ENCODE measurements around the gene SPEN.
"Not testable (repeated sequence)": the region's sequence is repeated elsewhere in the genome, so short reads cannot be mapped to it uniquely, and the experiment has no call there.

SPEN gene

GRCh38 chr1:15908597-15908996 lies 61.1 kb downstream of the SPEN start:
- Histone ChIP-seq H3F3A (ENCODE audit: control insufficient read depth, insufficient read depth) (peaks cover 17% of the 10 kb centered on the region), H3K36me3 (ENCODE audit: control insufficient read depth, low read length) (peaks cover 71% of the 10 kb centered on the region), H3K4me3 (ENCODE audit: low read length) (no peak overlapping the region), H3K9me3 (ENCODE audit: control insufficient read depth, insufficient read depth, low read length) (no peaks in the 10 kb centered on the region), H4K20me1 (ENCODE audit: control insufficient read depth, insufficient read depth, low read depth, low read length) (peaks cover 17% of the 10 kb centered on the region), H3K27me3 (ENCODE audit: control insufficient read depth, low read length) (no peaks in the 10 kb centered on the region), H3K79me2 (ENCODE audit: control insufficient read depth, low read length) (peaks cover 98% of the 10 kb centered on the region), H3K4me1 (ENCODE audit: control insufficient read depth, low read length) (no peaks in the 10 kb centered on the region), H3K27ac (ENCODE audit: low read depth, low read length) (no peak overlapping the region), H3K9me2 (replicated peaks; ENCODE audit: control insufficient read depth, low read length) (no peaks in the 10 kb centered on the region), H3K4me2 (ENCODE audit: low read length) (no peak overlapping the region)
- no peak for TF ChIP-seq EZH2phosphoT487 (IDR thresholded peaks at IDR 0.05; ENCODE audit: borderline replicate concordance, low read length)

GRCh38 chr1:15911141-15911540 lies 63.6 kb downstream of the SPEN start:
- Histone ChIP-seq H3K4me3 (ENCODE audit: low read length) (no peak overlapping the region), H3K27me3 (ENCODE audit: control insufficient read depth, low read length) (no peaks in the 10 kb centered on the region), H4K20me1 (ENCODE audit: control insufficient read depth, insufficient read depth, low read depth, low read length) (peaks cover 15% of the 10 kb centered on the region), H3K4me1 (ENCODE audit: control insufficient read depth, low read length) (peaks cover 10% of the 10 kb centered on the region), H3K36me3 (ENCODE audit: control insufficient read depth, low read length) (peaks cover 88% of the 10 kb centered on the region), H3F3A (ENCODE audit: control insufficient read depth, insufficient read depth) (peaks cover 14% of the 10 kb centered on the region; the same call in 1 of the 2 replicates), H3K9me3 (ENCODE audit: control insufficient read depth, insufficient read depth, low read length) (no peaks in the 10 kb centered on the region), H3K9me2 (replicated peaks; ENCODE audit: control insufficient read depth, low read length) (no peaks in the 10 kb centered on the region), H3K79me2 (ENCODE audit: control insufficient read depth, low read length) (peaks cover 97% of the 10 kb centered on the region), H3K4me2 (ENCODE audit: low read length) (no peak overlapping the region), H3K27ac (ENCODE audit: low read depth, low read length) (no peak overlapping the region)
- no peak for TF ChIP-seq CTCF (IDR thresholded peaks at IDR 0.05; ENCODE audit: low read depth, low read length, poor library complexity, severe bottlenecking)
- no peak for TF ChIP-seq EZH2phosphoT487 (IDR thresholded peaks at IDR 0.05; ENCODE audit: borderline replicate concordance, low read length)

- Histone ChIP-seq H3K4me3 (ENCODE audit: low read length) (no peak overlapping the region), H3K36me3 (ENCODE audit: control insufficient read depth, low read length) (peaks cover 93% of the 10 kb centered on the region), H4K20me1 (ENCODE audit: control insufficient read depth, insufficient read depth, low read depth, low read length) (peaks cover 15% of the 10 kb centered on the region), H3K27ac (ENCODE audit: low read depth, low read length) (no peak overlapping the region), H3F3A (ENCODE audit: control insufficient read depth, insufficient read depth) (peaks cover 14% of the 10 kb centered on the region; the same call in 1 of the 2 replicates), H3K4me2 (ENCODE audit: low read length) (no peak overlapping the region), H3K79me2 (ENCODE audit: control insufficient read depth, low read length) (peaks cover 97% of the 10 kb centered on the region), H3K9me3 (ENCODE audit: control insufficient read depth, insufficient read depth, low read length) (no peaks in the 10 kb centered on the region), H3K9me2 (replicated peaks; ENCODE audit: control insufficient read depth, low read length) (no peaks in the 10 kb centered on the region), H3K27me3 (ENCODE audit: control insufficient read depth, low read length) (no peaks in the 10 kb centered on the region), H3K4me1 (ENCODE audit: control insufficient read depth, low read length) (peaks cover 18% of the 10 kb centered on the region)
- TF ChIP-seq CTCF (IDR thresholded peaks at IDR 0.05; ENCODE audit: low read depth, low read length, poor library complexity, severe bottlenecking) (no peak), EZH2phosphoT487 (IDR thresholded peaks at IDR 0.05; ENCODE audit: borderline replicate concordance, low read length) (no peak)
Observed at GRCh38 chr1:15911927-15912326, 64.4 kb downstream of the SPEN start.

GRCh38 chr1:15913607-15914006 lies 66.1 kb downstream of the SPEN start:
- H3K27me3 ChIP-seq (ENCODE audit: control insufficient read depth, low read length); H3K4me2 ChIP-seq (ENCODE audit: low read length); H3K9me3 ChIP-seq (ENCODE audit: control insufficient read depth, insufficient read depth, low read length); H3K4me3 ChIP-seq (ENCODE audit: low read length); H3K27ac ChIP-seq (ENCODE audit: low read depth, low read length); H3K9me2 ChIP-seq (replicated peaks; ENCODE audit: control insufficient read depth, low read length): not testable (repeated sequence)
- Histone ChIP-seq H3K36me3 (ENCODE audit: control insufficient read depth, low read length) (peaks cover 90% of the 10 kb centered on the region), H3F3A (ENCODE audit: control insufficient read depth, insufficient read depth) (peaks cover 17% of the 10 kb centered on the region), H3K79me2 (ENCODE audit: control insufficient read depth, low read length) (peaks cover 94% of the 10 kb centered on the region), H4K20me1 (ENCODE audit: control insufficient read depth, insufficient read depth, low read depth, low read length) (peaks cover 19% of the 10 kb centered on the region), H3K4me1 (ENCODE audit: control insufficient read depth, low read length) (peaks cover 25% of the 10 kb centered on the region)

All from DOHH2 (cell line).